Vagina (tissue), 2 donors: Measurements from ENCODE around the gene C5orf52. TPM values are rescaled to one million over a fixed set of nuclear protein-coding genes. Genes with fewer than 3 reads are reported as not detected.

Source experiments
- DNase-seq, 2 donors: peaks; one replicate each; pipeline ENCODE4 v3.0.0-alpha.2; 2017; ENCODE audit errors: extremely low spot score in 2 of 2
- H3K27ac ChIP-seq: fragments of 200-600 bp; sonication (generic); one replicate; pipeline ENCODE4 v1.5.1; 2019
- H3K27me3 ChIP-seq: fragments of 200-600 bp; sonication (generic); one replicate; pipeline ENCODE4 v1.5.1; 2019
- H3K36me3 ChIP-seq, 2 donors: fragments of 200-600 bp; sonication (generic); one replicate each; pipeline ENCODE4 v1.5.1; 2017 to 2019
- H3K4me1 ChIP-seq: fragments of 200-600 bp; sonication (generic); one replicate; pipeline ENCODE4 v1.5.1; 2019
- H3K4me3 ChIP-seq, 2 donors: fragments of 200-600 bp; sonication (generic); 1 replicate in 1 of 2; 2 replicates in 1 of 2; pipeline ENCODE4 v1.5.1; 2016 to 2019
- H3K9me3 ChIP-seq: fragments of 200-600 bp; sonication (generic); one replicate; pipeline ENCODE4 v1.5.1; 2019
- POLR2A ChIP-seq, 2 donors: fragments of 450-650 bp; IDR thresholded peaks; one replicate each; pipeline ENCODE4 v1.6.1; 2017; ENCODE audit warnings: antibody characterized with exemption in 2 of 2, mild to moderate bottlenecking in 2 of 2, moderate library complexity in 2 of 2
- POLR2AphosphoS5 ChIP-seq, 2 donors: sonication (generic); formaldehyde crosslinking; IDR thresholded peaks; one replicate each; pipeline ENCODE4 v1.9.0; 2017; ENCODE audit warnings: antibody characterized with exemption in 2 of 2, mild to moderate bottlenecking in 2 of 2, low read depth in 1 of 2; ENCODE audit not compliant: insufficient read depth in 1 of 2
- intact Hi-C: fragments of 100-400 bp; cut with DNase I; formaldehyde crosslinking; loops from one replicate; pipeline ENCODE4 v1.15.1; 2023
- total RNA-seq: library from RNA; depleted of rRNA; stranded (reverse); fragments of >200 nt; gene quantifications from one replicate; pipeline ENCODE4 v1.2.3, GENCODE V29; 2016
- TF ChIP-seq, protein P1 (sequence below), 3 experiments: fragments of 450-650 bp in 2 of 3; fragments of 200-600 bp in 1 of 3; sonication (generic) in 1 of 3; IDR thresholded peaks; one replicate each; pipeline ENCODE4 v1.5.1; 2017 to 2019; ENCODE audit warnings: antibody characterized with exemption in 3 of 3, mild to moderate bottlenecking in 2 of 3, moderate library complexity in 2 of 3

C5orf52 gene
- total RNA-seq, 1 donor from 2014 or later: not detected

DNA sequence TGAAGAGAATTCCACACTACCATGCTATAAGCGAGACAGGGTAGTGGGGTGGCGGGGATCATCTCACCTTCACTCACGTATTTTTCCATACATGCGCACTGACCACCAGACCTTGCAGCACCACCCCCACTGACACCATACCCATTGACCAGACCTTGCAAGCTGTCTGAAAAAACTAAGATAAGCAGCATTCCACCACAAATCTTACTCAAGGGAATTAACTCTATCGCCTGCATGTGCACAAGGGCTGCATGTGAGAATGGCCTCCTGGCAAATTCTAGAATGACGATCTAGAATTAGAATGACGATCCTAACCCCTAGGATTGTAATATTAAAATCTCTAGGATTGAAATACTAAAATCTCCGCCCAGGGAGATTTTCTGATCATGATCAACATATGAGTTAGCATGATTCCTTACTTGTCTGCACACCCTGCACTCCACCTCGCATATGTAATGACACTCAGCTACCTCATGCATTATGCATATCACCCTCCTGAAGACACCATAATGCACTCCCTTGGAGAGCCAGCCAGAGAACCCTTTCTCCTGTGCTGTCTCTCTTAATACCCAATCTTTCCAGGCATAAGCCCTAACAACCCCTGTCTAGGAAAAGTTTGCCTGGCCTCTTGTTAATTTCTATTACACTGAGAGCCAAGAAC, 30.8 kb upstream of the C5orf52 start:
- H3K4me3 ChIP-seq: no peak overlapping the region
- intact Hi-C loops: no loop called here
- TF ChIP-seq, protein P1, sequence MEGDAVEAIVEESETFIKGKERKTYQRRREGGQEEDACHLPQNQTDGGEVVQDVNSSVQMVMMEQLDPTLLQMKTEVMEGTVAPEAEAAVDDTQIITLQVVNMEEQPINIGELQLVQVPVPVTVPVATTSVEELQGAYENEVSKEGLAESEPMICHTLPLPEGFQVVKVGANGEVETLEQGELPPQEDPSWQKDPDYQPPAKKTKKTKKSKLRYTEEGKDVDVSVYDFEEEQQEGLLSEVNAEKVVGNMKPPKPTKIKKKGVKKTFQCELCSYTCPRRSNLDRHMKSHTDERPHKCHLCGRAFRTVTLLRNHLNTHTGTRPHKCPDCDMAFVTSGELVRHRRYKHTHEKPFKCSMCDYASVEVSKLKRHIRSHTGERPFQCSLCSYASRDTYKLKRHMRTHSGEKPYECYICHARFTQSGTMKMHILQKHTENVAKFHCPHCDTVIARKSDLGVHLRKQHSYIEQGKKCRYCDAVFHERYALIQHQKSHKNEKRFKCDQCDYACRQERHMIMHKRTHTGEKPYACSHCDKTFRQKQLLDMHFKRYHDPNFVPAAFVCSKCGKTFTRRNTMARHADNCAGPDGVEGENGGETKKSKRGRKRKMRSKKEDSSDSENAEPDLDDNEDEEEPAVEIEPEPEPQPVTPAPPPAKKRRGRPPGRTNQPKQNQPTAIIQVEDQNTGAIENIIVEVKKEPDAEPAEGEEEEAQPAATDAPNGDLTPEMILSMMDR (IDR thresholded peaks at IDR 0.05): no peak
- TF ChIP-seq POLR2A (IDR thresholded peaks at IDR 0.05) (no peak), POLR2AphosphoS5 (IDR thresholded peaks at IDR 0.05; ENCODE audit: insufficient read depth in 1 of 2, low read depth in 1 of 2) (no peak)
- no peaks in the 10 kb centered on the region for H3K36me3 ChIP-seq
- no peak overlapping the region for H3K27ac ChIP-seq
- H3K4me1 ChIP-seq: no peaks in the 10 kb centered on the region
- DNase-seq: no peak
- H3K9me3 ChIP-seq: no peaks in the 10 kb centered on the region
- no peaks in the 10 kb centered on the region for H3K27me3 ChIP-seq

DNA sequence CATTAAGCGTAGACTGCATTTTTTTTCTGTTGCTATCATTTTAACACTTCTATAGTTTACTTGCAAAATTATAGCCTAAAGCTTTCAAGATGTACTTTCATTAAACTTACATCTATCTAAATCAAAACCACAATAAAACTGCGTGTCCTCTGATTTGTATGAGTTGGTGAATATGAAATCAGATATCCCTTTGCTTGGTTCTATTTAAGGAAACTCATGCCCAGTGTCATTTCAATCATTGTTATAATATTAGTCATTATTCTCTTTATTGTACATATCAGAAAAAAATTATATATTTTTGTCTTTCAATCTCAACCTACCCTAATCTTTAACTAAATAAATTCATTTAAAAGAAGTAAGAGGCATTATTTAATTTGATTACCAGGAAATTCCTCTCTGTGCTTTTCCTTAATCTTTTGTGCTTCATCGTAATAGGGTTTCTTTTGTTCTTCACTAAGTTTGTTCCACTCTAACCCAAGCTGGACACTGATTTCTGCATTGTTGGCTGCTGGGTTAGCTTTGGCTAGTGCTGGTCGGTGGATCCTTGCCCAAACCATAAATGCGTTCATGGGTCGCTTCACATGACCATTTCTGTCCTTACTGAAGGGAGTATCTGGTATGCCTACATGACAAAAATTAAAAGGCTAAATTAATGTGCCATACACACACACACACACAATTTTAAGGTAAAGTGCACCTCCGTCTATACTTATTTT, 22.9 kb upstream of the C5orf52 start:
- Histone ChIP-seq H3K27ac (no peak overlapping the region), H3K27me3 (no peaks in the 10 kb centered on the region), H3K9me3 (no peaks in the 10 kb centered on the region), H3K4me3 (no peak overlapping the region), H3K36me3 (no peaks in the 10 kb centered on the region), H3K4me1 (peaks cover 11% of the 10 kb centered on the region)
- DNase-seq: no peak
- no peak for TF ChIP-seq POLR2AphosphoS5 (IDR thresholded peaks at IDR 0.05; ENCODE audit: insufficient read depth in 1 of 2, low read depth in 1 of 2)
- TF ChIP-seq, protein P1 (IDR thresholded peaks at IDR 0.05): no peak
- TF ChIP-seq POLR2A (IDR thresholded peaks at IDR 0.05): no peak
- intact Hi-C loops: no loop called here

DNA sequence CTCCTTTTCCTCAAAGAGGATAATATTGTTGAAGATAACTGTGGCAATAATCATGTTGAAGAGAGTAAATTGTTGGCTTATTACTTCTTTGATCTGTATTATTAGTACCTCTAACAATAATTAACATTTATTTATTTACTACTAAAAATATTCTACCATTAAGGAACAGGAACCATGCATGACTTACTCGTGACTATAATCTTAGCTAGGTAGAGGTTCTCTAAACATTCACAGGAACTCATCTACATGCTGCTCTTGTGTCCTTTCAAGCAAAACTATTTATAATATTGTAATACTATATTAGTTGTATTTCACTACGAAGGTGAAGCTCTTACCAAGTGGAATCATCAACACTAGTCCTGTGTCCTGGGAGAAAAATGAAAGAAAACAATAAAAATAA, 22.2 kb upstream of the C5orf52 start:
- no peaks in the 10 kb centered on the region for H3K9me3 ChIP-seq
- peaks cover 11% of the 10 kb centered on the region for H3K4me1 ChIP-seq
- intact Hi-C loops: no loop called here
- TF ChIP-seq POLR2AphosphoS5 (IDR thresholded peaks at IDR 0.05; ENCODE audit: insufficient read depth in 1 of 2, low read depth in 1 of 2) (no peak), POLR2A (IDR thresholded peaks at IDR 0.05) (no peak)
- TF ChIP-seq, protein P1 (IDR thresholded peaks at IDR 0.05): no peak
- H3K4me3 ChIP-seq: no peak overlapping the region
- DNase-seq: no peak
- H3K27ac ChIP-seq: no peak overlapping the region
- H3K36me3 ChIP-seq: no peaks in the 10 kb centered on the region
- no peaks in the 10 kb centered on the region for H3K27me3 ChIP-seq

DNA sequence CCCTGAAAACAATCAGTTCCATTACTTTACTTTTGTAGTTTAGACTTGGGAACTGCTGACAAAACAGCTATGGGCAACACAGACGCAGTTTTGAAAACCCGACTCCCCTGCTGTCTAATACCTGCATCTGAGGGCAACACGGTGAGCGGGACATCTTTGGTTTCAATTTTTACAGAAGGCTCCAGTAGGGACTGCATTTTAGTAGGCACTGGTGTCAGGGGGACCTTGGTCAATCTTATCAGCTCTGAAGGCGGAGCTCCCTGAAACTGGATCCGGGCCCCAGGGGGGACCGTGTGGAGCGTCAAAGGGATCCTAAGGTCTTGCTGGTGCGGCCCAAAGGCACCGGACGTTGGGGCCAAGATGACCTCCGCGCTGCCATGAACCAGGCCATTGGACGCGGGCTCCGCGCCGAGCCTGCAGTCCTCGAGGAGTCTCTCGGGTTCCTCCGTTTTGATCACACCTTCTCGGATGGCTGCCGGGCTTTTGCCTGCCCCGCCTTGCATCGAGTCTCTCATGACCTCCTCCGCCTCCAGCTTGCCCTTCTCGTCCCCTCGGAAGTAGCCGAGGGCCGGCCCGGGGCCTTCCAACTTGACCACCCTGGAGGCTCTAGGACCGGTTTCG, 20.2 kb upstream of the C5orf52 start:
- peaks cover 11% of the 10 kb centered on the region for H3K4me1 ChIP-seq
- H3K4me3 ChIP-seq: peak overlapping the region in 1 of 2 donors; percentile 51
- DNase-seq: no peak
- TF ChIP-seq, protein P1 (IDR thresholded peaks at IDR 0.05): no peak
- TF ChIP-seq POLR2AphosphoS5 (IDR thresholded peaks at IDR 0.05; ENCODE audit: insufficient read depth in 1 of 2, low read depth in 1 of 2) (no peak), POLR2A (IDR thresholded peaks at IDR 0.05) (no peak)
- intact Hi-C loops: no loop called here
- H3K9me3 ChIP-seq: no peaks in the 10 kb centered on the region
- H3K27ac ChIP-seq: no peak overlapping the region
- H3K36me3 ChIP-seq: no peaks in the 10 kb centered on the region
- H3K27me3 ChIP-seq: no peaks in the 10 kb centered on the region
